ENCODE data around the gene FOXN3.

Gene FOXN3

GRCh38 chr14:89415159-89415558 is 1.9 kb downstream of the FOXN3 start:
- no peak for DNase-seq (ENCODE audit: extremely low spot score, insufficient read length, low read depth)
- no peak for FAIRE-seq

- DNase-seq (ENCODE audit: extremely low spot score, insufficient read length, low read depth) = no peak
- FAIRE-seq = no peak
Measured at GRCh38 chr14:89411976-89412375, 5.1 kb downstream of the FOXN3 start.

GRCh38 chr14:89409961-89410360 is 7.1 kb downstream of the FOXN3 start:
- peak; percentile 62 for FAIRE-seq
- no peak for DNase-seq (ENCODE audit: extremely low spot score, insufficient read length, low read depth)

DNA sequence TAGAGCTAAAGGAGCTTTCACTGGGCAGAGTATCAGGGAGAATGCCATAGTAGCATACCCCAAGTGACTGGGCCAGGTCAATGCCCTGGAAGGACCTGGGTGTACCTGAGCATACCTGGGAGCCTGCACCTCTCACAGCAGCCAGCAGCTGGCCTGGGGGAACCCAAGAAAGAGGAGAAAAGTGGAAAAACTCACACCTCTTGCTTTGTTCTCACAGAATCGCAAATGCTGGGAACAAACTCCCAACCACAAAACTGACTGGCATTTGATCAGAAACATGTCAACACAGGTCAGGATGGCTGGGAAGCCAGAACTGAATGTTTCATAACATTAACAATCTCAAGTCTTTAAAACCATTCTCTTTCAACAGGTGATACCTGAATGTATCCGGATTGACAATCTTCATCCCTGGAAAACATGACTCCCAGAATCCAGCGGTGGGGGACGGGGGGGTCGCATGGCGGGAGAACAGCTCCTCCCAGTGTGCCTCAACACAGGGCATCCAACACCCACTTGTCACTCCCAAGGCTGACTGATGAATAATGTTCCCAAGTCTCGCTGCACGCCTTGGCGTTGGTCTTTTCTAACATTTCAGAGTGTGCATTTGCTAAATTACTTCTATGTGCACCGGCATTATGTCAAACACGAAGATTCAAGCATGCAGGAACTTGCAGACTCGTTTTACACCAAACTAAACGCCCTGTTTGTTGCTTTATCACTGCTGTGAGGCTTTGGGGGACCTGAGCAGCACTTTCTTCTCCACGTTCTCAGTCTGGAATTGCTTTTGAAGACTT is 7.9 kb downstream of the FOXN3 start:
- DNase-seq (ENCODE audit: extremely low spot score, insufficient read length, low read depth) (no peak), FAIRE-seq (no peak)

GRCh38 chr14:89407856-89408255 is 9.2 kb downstream of the FOXN3 start:
- no peak for DNase-seq (ENCODE audit: extremely low spot score, insufficient read length, low read depth)
- no peak for FAIRE-seq

DNA sequence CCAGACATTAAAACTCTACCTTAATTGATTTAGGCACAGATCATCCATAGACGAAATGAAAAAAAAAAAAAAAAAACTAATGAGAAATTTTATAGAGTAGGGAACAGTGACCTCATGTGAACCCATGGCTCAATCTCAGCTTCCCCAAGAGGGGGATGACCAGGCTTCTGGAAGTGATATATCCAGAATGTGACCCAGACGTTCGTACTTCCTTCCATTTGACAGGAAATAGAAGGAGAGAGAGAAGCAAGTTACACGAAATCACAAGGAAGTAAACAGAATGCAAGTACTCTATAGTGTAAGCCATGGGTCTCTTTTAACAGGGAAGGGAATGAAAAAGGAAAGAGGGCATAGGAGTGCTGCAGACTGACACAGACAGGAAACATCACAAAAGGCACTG is 10.1 kb downstream of the FOXN3 start:
- no peak for DNase-seq (ENCODE audit: extremely low spot score, insufficient read length, low read depth)
- FAIRE-seq = no peak

GRCh38 chr14:89406361-89406760 is 10.7 kb downstream of the FOXN3 start:
- DNase-seq (ENCODE audit: extremely low spot score, insufficient read length, low read depth) (no peak), FAIRE-seq (no peak)

DNA sequence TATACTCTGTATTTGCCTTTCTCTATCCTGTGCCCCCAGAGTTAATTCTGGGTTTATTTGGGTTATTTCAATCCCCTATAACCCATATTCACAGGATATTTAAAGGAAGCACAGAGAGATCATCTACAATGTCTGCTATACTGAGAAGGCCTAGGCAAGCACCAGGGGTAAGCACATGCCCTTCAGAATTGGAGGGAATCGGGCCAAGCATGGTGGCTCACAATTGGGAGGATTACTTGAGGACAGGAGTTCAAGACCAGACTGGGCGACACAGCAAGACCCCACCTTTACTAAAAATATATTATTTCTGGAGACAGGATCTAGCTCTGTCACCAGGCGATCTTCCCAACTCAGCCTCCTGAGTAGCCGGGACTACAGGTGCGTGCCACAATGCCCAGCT is 11.3 kb downstream of the FOXN3 start:
- no peak for DNase-seq (ENCODE audit: extremely low spot score, insufficient read length, low read depth)

GRCh38 chr14:89402363-89402762 is 14.7 kb downstream of the FOXN3 start:
- no peak for FAIRE-seq
- DNase-seq (ENCODE audit: extremely low spot score, insufficient read length, low read depth) = no peak

More for the DNA sequence above, 11.3 kb downstream of the FOXN3 start:
- no peak for FAIRE-seq

GRCh38 chr14:89401761-89402160 is 15.3 kb downstream of the FOXN3 start:
- DNase-seq (ENCODE audit: extremely low spot score, insufficient read length, low read depth) (no peak), FAIRE-seq (no peak)

DNA sequence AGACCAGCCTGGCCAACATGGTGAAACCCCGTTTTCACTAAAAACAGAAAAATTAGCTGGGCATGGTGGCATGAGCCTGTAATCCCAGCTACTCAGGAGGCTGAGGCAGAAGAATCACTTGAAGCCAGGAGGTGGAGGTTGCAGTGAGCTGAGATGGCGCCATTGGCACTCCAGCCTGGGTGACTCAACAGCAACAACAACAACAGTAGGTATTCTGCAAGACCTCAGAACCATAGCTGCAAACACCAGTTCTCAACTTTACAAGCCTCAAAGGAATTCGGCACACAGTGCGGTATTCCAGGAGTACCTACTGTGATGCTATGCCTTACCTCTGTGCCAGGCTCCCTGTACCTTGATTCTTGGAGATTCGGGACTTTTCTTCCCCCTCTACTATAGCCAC is 15.8 kb downstream of the FOXN3 start:
- FAIRE-seq = no peak
- no peak for DNase-seq (ENCODE audit: extremely low spot score, insufficient read length, low read depth)

DNA sequence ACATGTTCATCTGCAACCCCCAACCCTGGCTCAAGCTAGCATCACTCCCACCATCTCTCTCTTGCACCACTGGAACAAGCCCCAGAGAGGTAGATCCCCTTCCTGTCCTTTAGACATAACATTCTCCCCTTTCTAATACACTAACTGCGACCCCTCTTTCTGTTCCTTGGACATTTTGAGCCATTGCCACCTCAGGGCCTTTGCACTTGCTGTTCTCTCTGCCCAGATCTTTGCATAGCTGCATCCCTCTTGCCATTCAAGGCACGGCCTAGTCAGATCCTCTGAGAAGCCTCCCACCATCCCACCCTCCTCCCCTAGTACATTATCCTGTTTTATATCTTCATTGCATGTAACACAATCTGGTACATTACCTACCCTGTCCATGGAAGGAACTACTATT is 16.5 kb downstream of the FOXN3 start:
- DNase-seq (ENCODE audit: extremely low spot score, insufficient read length, low read depth) = no peak
- no peak for FAIRE-seq

GRCh38 chr14:89399594-89400068 is 17.4 kb downstream of the FOXN3 start:
- no peak for DNase-seq (ENCODE audit: extremely low spot score, insufficient read length, low read depth)
- FAIRE-seq = no peak

DNA sequence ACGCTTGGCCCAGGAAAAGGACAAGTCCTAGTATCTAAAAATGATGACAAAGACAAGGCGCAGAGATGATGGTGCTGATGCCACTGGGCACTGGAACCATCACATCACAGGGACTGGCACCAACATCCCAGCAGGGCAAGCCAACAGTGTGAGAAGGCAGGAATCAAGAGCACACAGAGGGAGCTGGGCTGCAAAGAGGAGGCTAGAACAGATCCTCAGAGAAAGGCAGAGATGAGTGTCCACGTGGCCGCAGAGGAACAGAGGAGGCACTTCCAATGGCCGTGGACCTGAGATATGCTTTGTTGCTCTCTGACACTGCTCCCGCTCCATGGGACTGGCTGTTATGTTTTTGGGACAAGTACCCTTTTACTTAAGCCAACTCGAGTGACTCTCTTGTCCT is 17.9 kb downstream of the FOXN3 start:
- FAIRE-seq (no peak), DNase-seq (ENCODE audit: extremely low spot score, insufficient read length, low read depth) (no peak)

DNA sequence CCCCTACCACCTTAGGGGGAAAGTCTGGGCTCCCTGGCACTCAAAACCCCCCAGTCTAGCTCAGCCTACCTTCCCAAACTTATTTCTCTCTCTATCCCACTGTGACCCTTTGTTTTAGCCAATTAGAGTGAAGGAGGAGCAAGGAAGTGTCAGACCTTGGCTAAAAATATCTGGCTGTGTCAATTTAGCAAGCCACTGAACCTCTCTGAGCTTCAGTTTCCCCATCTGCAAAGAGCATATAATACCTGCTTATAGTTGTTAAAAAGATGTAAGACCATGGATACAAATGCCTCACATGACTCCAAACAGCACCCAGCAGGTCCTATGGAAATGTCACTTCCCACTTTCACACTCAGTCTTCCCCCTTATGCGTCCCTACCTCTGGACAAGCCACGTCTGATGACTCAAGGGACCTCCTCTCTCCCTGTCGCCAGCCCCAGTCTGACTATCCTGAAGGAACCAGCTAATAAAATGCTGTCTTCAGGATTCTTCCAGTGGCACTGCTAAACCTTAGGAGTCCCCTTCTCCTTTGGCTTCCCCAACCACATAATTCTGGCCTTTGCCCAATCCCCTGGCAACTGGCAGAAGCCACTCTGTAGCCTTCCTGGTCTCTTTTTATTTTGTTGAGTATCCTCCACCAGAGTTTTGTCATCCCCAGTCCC is 19.3 kb downstream of the FOXN3 start:
- DNase-seq (ENCODE audit: extremely low spot score, insufficient read length, low read depth) (no peak), FAIRE-seq (no peak)

- DNase-seq (ENCODE audit: extremely low spot score, insufficient read length, low read depth) (no peak), FAIRE-seq (no peak)
Measured at GRCh38 chr14:89394972-89395371, 22.1 kb downstream of the FOXN3 start.

GRCh38 chr14:89393222-89393745 is 23.7 kb downstream of the FOXN3 start:
- DNase-seq (ENCODE audit: extremely low spot score, insufficient read length, low read depth) (no peak), FAIRE-seq (no peak)

- FAIRE-seq = no peak
- DNase-seq (ENCODE audit: extremely low spot score, insufficient read length, low read depth) = no peak
Measured at GRCh38 chr14:89392181-89392580, 24.9 kb downstream of the FOXN3 start.

DNA sequence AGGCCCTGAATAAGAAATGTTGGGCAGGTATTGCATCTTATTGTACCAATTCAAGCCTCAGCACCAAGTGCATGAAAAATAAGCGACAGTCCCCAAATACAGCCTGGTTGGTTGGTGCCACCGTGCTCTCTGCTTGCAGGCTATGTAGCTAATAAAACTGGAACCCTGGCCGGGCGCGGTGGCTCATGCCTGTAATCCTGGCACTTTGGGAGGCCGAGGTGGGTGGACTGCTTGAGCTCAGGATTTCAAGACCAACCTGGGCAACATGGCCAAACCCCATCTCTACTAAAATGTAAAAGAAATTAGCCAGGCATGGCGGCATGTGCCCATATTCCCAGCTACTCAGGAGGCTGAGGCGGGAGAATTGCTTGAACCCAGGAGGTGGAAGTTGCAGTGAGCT is 25.5 kb downstream of the FOXN3 start:
- no peak for FAIRE-seq
- no peak for DNase-seq (ENCODE audit: extremely low spot score, insufficient read length, low read depth)

GRCh38 chr14:89391123-89391522 is 25.9 kb downstream of the FOXN3 start:
- FAIRE-seq = no peak
- DNase-seq (ENCODE audit: extremely low spot score, insufficient read length, low read depth) = no peak

- no peak for FAIRE-seq
- DNase-seq (ENCODE audit: extremely low spot score, insufficient read length, low read depth) = no peak
Measured at GRCh38 chr14:89388853-89389252, 28.2 kb downstream of the FOXN3 start.
